K562 (cell line): ENCODE measurements around the gene ZNF12.

ENCODE experiments used
- CBX3 ChIP-seq, 2 experiments: IDR thresholded peaks; 1 replicate in 1 of 2; 2 replicates in 1 of 2; pipeline ENCODE4 v1.6.1; 2012; ENCODE audit warnings: inconsistent platforms in 2 of 2, low read length in 2 of 2, borderline replicate concordance in 1 of 2, control low read depth in 1 of 2
- CTCF ChIP-seq, 3 experiments: IDR thresholded peaks in 2 of 3; conservative IDR thresholded peaks in 1 of 3; 2 replicates each; pipeline ENCODE4 v1.5.1; 2011 to 2012; ENCODE audit warnings: low read length in 3 of 3, mild to moderate bottlenecking in 3 of 3, control low read depth in 2 of 3, improper control_type of control experiment in 1 of 3, inconsistent platforms in 1 of 3, low read depth in 1 of 3, mixed read lengths in 1 of 3, moderate library complexity in 1 of 3; ENCODE audit not compliant: insufficient read depth in 2 of 3
- EZH2 ChIP-seq: IDR thresholded peaks from 2 replicates; pipeline ENCODE4 v1.6.1; 2012; ENCODE audit warnings: low read depth, mild to moderate bottlenecking, inconsistent platforms, low read length, borderline replicate concordance
- FOXM1 ChIP-seq, 2 experiments: fragments of 450-650 bp in 1 of 2; sonication (generic) in 1 of 2; formaldehyde crosslinking in 1 of 2; IDR thresholded peaks; 2 replicates each; pipeline versions ENCODE4 v1.6.1 to v1.9.0; 2017 to 2022; ENCODE audit warnings: low read depth in 2 of 2, mild to moderate bottlenecking in 2 of 2, missing genetic modification reagents in 1 of 2, moderate library complexity in 1 of 2
- GTF3C2 ChIP-seq: IDR thresholded peaks from 3 replicates; pipeline ENCODE4 v1.6.1; 2011; ENCODE audit warnings: borderline replicate concordance, mild to moderate bottlenecking, moderate library complexity; ENCODE audit not compliant: insufficient read length; ENCODE audit errors: extremely low read depth
- MAX ChIP-seq: sonication (generic); formaldehyde crosslinking; IDR thresholded peaks from 2 replicates; pipeline ENCODE4 v1.9.0; 2022; ENCODE audit warnings: mild to moderate bottlenecking, missing genetic modification reagents
- NFIC ChIP-seq: fragments of 450-650 bp; IDR thresholded peaks from 2 replicates; pipeline ENCODE4 v1.6.1; 2017; ENCODE audit warnings: mild to moderate bottlenecking, inconsistent platforms
- TAF1 ChIP-seq: IDR thresholded peaks from 2 replicates; pipeline ENCODE4 v1.6.1; 2011; ENCODE audit warnings: mild to moderate bottlenecking, low read length, moderate library complexity; ENCODE audit not compliant: insufficient read depth, control insufficient read depth, severe bottlenecking; ENCODE audit errors: extremely low read depth

- TF ChIP-seq CBX3 (IDR thresholded peaks at IDR 0.05; ENCODE audit: borderline replicate concordance in 1 of 2, low read length in 2 of 2) (no peak), CTCF (IDR thresholded peaks at IDR 0.05 in 2 of 3, conservative IDR thresholded peaks at IDR 0.05 in 1 of 3; ENCODE audit: insufficient read depth in 2 of 3, low read depth in 1 of 3, low read length in 3 of 3) (no peak), GTF3C2 (no peak), FOXM1 (IDR thresholded peaks at IDR 0.05; ENCODE audit: low read depth) (no peak), FOXM1 (CRISPR knock-in tag; IDR thresholded peaks at IDR 0.05; ENCODE audit: low read depth) (no peak), NFIC (no peak), TAF1 (no peak), MAX (CRISPR knock-in tag) (no peak), EZH2 (no peak)
Observed at GRCh38 chr7:6655636-6656385, 50.9 kb downstream of the ZNF12 start.
